ENCODE measurements around the gene ATN1.

The ATN1 gene

GRCh38 chr12:6982532-6982931 lies 54.8 kb downstream of the ATN1 start:
- ChIA-PET CTCF (interaction anchor here (0.7 kb wide), 2 partner anchors 21 to 28 kb away, joined by 3 to 5 read pairs; no protein-coding TSS in a partner anchor), POLR2A (ENCODE audit: low non-redundant PET) (no interaction called here)
- H3K27ac ChIP-seq: no peak overlapping the region
- no peak for DNase-seq (ENCODE audit: low spot score)
- TF ChIP-seq CTCF (conservative IDR thresholded peaks at IDR 0.05; ENCODE audit: low read depth): no peak

GRCh38 chr12:6987956-6988553 lies 60.3 kb downstream of the ATN1 start:
- no peak overlapping the region for H3K27ac ChIP-seq
- TF ChIP-seq CTCF (conservative IDR thresholded peaks at IDR 0.05; ENCODE audit: low read depth): no peak
- ChIA-PET CTCF (no interaction called here), POLR2A (ENCODE audit: low non-redundant PET) (no interaction called here)
- no peak for DNase-seq (ENCODE audit: low spot score)
